CD4-positive, alpha-beta memory T cell (primary cell): Measurements from ENCODE around the gene CPLX1. TPM values are rescaled to one million over a fixed set of nuclear protein-coding genes. Genes with fewer than 3 reads are reported as not detected.
A peak's percentile ranks its signal among the peaks of the same experiment; 100 is the strongest.
"Not testable (repeated sequence)": the region's sequence is repeated elsewhere in the genome, so short reads cannot be mapped to it uniquely, and the experiment has no call there.

Experiments used
- CTCF ChIA-PET: fragments of 350-600 bp; sonication (Branson Sonifier 250); formaldehyde crosslinking; loops from one replicate; lab custom pipeline; 2021; ENCODE audit warnings: inconsistent platforms; ENCODE audit not compliant: partially characterized antibody; lab: Charles Lee
- POLR2A ChIA-PET: fragments of 350-600 bp; sonication (Branson Sonifier 250); formaldehyde crosslinking; loops from one replicate; lab custom pipeline; 2021; ENCODE audit not compliant: partially characterized antibody; lab: Charles Lee
- DNase-seq, 5 donors: peaks; one replicate each; pipeline versions ENCODE4 v3.0.0 to v3.0.0-alpha.2; 2020 to 2022; ENCODE audit warnings: mixed read lengths in 1 of 5
- H3K27ac ChIP-seq: one replicate; pipeline ENCODE4 v1.7.0; 2013; ENCODE audit warnings: low read depth, low read length
- H3K27me3 ChIP-seq: 2 replicates; pipeline ENCODE4 v1.7.0; 2013; ENCODE audit warnings: mild to moderate bottlenecking, low read length, moderate library complexity; ENCODE audit not compliant: insufficient read depth
- H3K36me3 ChIP-seq: 2 replicates; pipeline ENCODE4 v1.7.0; 2013; ENCODE audit warnings: mild to moderate bottlenecking, low read length, moderate library complexity; ENCODE audit not compliant: insufficient read depth
- H3K4me1 ChIP-seq: 2 replicates; pipeline ENCODE4 v1.7.0; 2013; ENCODE audit warnings: mild to moderate bottlenecking, low read length, moderate library complexity; ENCODE audit not compliant: insufficient read depth
- H3K4me3 ChIP-seq, 2 donors: one replicate each; pipeline ENCODE4 v1.7.0; 2013; ENCODE audit warnings: low read length in 2 of 2, mild to moderate bottlenecking in 1 of 2
- H3K9me3 ChIP-seq, 2 donors: one replicate each; pipeline ENCODE4 v1.7.0; 2013; ENCODE audit warnings: low read length in 2 of 2, control low read depth in 1 of 2; ENCODE audit not compliant: control insufficient read depth in 1 of 2
- H3K27ac Mint-ChIP-seq, 7 donors: one replicate each; pipeline ENCODE4 v1.8.0; 2020 to 2021; ENCODE audit warnings: mixed read lengths in 7 of 7, mild to moderate bottlenecking in 6 of 7, inconsistent platforms in 3 of 7, moderate library complexity in 3 of 7
- H3K27me3 Mint-ChIP-seq, 2 donors: one replicate each; pipeline ENCODE4 v1.8.0; 2020 to 2021; ENCODE audit warnings: mixed read lengths in 2 of 2
- H3K36me3 Mint-ChIP-seq, 2 donors: one replicate each; pipeline ENCODE4 v1.8.0; 2020 to 2021; ENCODE audit warnings: mixed read lengths in 2 of 2, inconsistent platforms in 1 of 2, mild to moderate bottlenecking in 1 of 2
- H3K4me1 Mint-ChIP-seq, 4 donors: one replicate each; pipeline ENCODE4 v1.8.0; 2020 to 2021; ENCODE audit warnings: mixed read lengths in 4 of 4, mild to moderate bottlenecking in 1 of 4
- H3K4me3 Mint-ChIP-seq, 8 donors: one replicate each; pipeline ENCODE4 v1.8.0; 2020 to 2021; ENCODE audit warnings: mixed read lengths in 8 of 8, mild to moderate bottlenecking in 7 of 8, moderate library complexity in 6 of 8, inconsistent platforms in 3 of 8
- H3K9me3 Mint-ChIP-seq, 8 donors: one replicate each; pipeline ENCODE4 v1.8.0; 2020 to 2021; ENCODE audit warnings: mixed read lengths in 8 of 8, mild to moderate bottlenecking in 5 of 8, inconsistent platforms in 3 of 8, moderate library complexity in 1 of 8
- intact Hi-C: fragments of 100-400 bp; cut with micrococcal nuclease; formaldehyde crosslinking; loops from one replicate; pipeline ENCODE4 v1.15.1; 2023
- polyA plus RNA-seq, 2 donors: library from polyadenylated mRNA; unstranded; fragments of 300-500 nt; fragmentation: Illumina TruSeq; gene quantifications; one replicate each; pipeline ENCODE4 v1.2.3, GENCODE V29; 2021
- total RNA-seq, 2 experiments: library from RNA; stranded (reverse); gene quantifications; one replicate each; pipeline ENCODE4 v1.2.3, GENCODE V29; 2021

Gene CPLX1
- total and polyA plus RNA-seq, 4 experiments from 2014 or later = 0.26 to 1.5 (median 0.64) TPM; not detected in 1

DNA sequence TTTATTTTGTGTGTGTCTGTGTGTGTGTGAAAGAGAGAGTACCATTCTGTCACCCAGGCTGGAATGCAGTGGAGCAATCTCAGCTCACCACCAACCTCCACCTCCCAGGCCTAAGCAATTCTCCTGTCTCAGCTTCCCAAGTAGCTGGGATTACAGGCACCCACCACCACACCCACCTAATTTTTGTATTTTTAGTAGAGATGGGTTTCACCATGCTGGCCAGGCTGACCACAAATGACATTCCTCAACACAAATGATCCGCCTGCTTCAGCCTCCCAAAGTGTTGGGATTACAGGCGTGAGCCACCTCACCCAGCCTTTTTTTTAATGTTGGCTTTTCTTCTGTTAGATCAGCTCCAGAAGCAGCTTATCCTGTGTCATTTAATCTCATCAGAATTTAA, 50.4 kb downstream of the CPLX1 start:
- H3K27ac ChIP-seq, DNase-seq, H3K9me3 Mint-ChIP-seq, H3K9me3 ChIP-seq, intact Hi-C loops, H3K27me3 ChIP-seq, H3K4me3 ChIP-seq, H3K27me3 Mint-ChIP-seq: not testable (repeated sequence)
- ChIA-PET CTCF (interaction anchor here (1.0 to 1.4 kb wide), 2 partner anchors 9 to 33 kb away, joined by 3 read pairs; no protein-coding TSS in a partner anchor), POLR2A (interaction anchor here (1.1 to 1.2 kb wide), 2 partner anchors 11 to 12 kb away, joined by 3 to 4 read pairs; no protein-coding TSS in a partner anchor)
- Mint-ChIP-seq H3K27ac (peak overlapping the region in 4 of 7 donors; percentile 62 to 85 (median 69)), H3K4me1 (peaks cover 34 to 84% (median 59%) of the 10 kb centered on the region in 4 donors), H3K4me3 (peak overlapping the region in 3 of 8 donors; percentile 42 to 57 (median 48)), H3K36me3 (peaks cover 44 to 54% of the 10 kb centered on the region in 2 donors)
- Histone ChIP-seq H3K4me1 (peaks cover 68% of the 10 kb centered on the region), H3K36me3 (peaks cover 12% of the 10 kb centered on the region)

DNA sequence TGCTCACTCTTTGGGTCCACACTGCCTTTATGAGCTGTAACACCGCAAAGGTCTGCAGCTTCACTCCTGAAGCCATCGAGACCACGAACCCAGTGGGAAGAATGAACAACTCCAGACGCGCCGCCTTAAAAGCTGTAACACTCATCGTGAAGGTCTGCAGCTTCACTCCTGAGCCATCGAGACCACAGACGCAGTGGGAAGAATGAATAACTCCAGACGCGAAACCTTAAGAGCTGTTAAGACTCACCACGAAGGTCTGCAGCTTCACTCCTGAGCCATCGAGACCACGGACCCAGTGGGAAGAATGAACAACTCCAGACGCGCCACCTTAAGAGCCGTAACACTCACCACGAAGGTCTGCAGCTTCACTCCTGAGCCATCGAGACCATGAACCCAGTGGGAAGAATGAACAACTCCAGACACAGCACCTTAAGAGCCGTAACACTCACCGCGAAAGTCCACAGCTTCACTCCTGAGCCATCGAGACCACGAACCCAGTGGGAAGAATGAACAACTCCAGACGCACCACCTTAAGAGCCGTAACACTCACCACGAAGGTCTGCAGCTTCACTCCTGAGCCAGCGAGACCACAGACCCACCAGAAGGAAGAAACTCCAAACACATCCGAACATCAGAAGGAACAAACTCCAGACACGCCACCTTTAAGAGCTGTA, 51.4 kb downstream of the CPLX1 start:
- H3K9me3 Mint-ChIP-seq, H3K4me3 ChIP-seq, H3K9me3 ChIP-seq, DNase-seq, H3K27me3 Mint-ChIP-seq, H3K27me3 ChIP-seq, intact Hi-C loops, H3K27ac ChIP-seq: not testable (repeated sequence)
- CTCF ChIA-PET = interaction anchor here (1.0 to 1.4 kb wide), 2 partner anchors 10 to 32 kb away, joined by 3 read pairs; no protein-coding TSS in a partner anchor
- Histone ChIP-seq H3K36me3 (peaks cover 15% of the 10 kb centered on the region), H3K4me1 (peaks cover 59% of the 10 kb centered on the region)
- Mint-ChIP-seq H3K4me1 (peaks cover 36 to 84% (median 60%) of the 10 kb centered on the region in 4 donors), H3K4me3 (peak overlapping the region; percentile 41 to 79 (median 62)), H3K36me3 (peaks cover 47 to 55% of the 10 kb centered on the region in 2 donors), H3K27ac (peak overlapping the region; percentile 33 to 85 (median 77))
- POLR2A ChIA-PET = interaction anchor here (1.1 kb wide), 1 partner anchor 11 kb away, joined by 4 read pairs; no protein-coding TSS in a partner anchor

DNA sequence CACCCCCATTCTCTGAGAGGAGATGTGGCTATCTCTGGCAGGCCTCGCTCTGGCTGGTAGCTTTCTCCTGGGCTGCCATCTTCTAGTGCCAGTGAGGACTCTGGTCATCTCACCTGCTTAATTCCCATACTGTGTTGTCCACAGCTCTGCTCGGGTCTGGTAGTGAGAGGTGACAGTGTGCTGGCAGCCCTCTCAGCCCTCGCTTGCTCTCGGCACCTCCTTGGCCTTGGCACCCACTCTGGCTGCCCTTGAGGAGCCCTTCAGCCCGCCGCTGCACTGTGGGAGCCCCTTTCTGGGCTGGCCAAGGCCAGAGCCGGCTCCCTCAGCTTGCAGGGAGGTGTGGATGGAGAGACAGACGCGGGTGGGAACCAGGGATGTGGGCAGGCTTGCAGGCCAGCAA, 52.7 kb downstream of the CPLX1 start:
- Mint-ChIP-seq H3K27ac (peak overlapping the region in 1 of 7 donors; percentile 19), H3K4me3 (no peak overlapping the region), H3K9me3 (peaks cover 0 to 2% (median 0%) of the 10 kb centered on the region in 8 donors), H3K4me1 (peaks cover 34 to 76% (median 55%) of the 10 kb centered on the region in 4 donors), H3K27me3 (no peaks in the 10 kb centered on the region), H3K36me3 (peaks cover 49 to 56% of the 10 kb centered on the region in 2 donors)
- no peak overlapping the region for H3K27ac ChIP-seq
- H3K4me1 ChIP-seq = peaks cover 46% of the 10 kb centered on the region
- peaks cover 12% of the 10 kb centered on the region for H3K36me3 ChIP-seq
- intact Hi-C loops = no loop called here
- no peaks in the 10 kb centered on the region for H3K27me3 ChIP-seq
- H3K4me3 ChIP-seq = no peak overlapping the region
- H3K9me3 ChIP-seq = no peaks in the 10 kb centered on the region
- no peak for DNase-seq
- POLR2A ChIA-PET = interaction anchor here (0.8 kb wide), 1 partner anchor 9 kb away, joined by 3 read pairs; no protein-coding TSS in a partner anchor
- CTCF ChIA-PET = interaction anchor here (0.5 kb wide), 1 partner anchor 578 kb away, joined by 3 read pairs; no protein-coding TSS in a partner anchor

DNA sequence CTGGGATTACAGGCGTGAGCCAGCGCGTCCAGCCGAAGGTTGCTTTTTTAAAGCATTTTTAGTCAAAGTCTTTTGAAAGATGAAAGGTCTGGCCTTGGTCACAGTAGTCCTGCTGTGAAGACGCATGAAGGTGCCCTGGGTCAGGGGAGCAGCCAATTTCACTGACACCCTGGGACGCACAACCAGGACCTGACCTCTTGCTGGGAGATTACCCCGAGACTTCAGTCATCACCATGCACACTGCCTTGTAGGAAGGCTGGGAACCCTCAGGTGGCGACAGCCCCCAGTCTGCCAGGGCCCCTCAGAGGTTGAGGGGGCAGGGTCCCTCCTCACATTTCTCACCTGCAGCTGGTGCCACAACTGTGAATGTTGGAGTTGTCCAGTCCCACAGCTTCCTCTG, 53.2 kb downstream of the CPLX1 start:
- Histone ChIP-seq H3K27ac (no peak overlapping the region), H3K27me3 (no peaks in the 10 kb centered on the region), H3K36me3 (peaks cover 12% of the 10 kb centered on the region), H3K4me3 (no peak overlapping the region), H3K4me1 (peaks cover 41% of the 10 kb centered on the region), H3K9me3 (no peaks in the 10 kb centered on the region)
- peaks cover 30 to 72% (median 51%) of the 10 kb centered on the region in 4 donors for H3K4me1 Mint-ChIP-seq
- CTCF ChIA-PET = interaction anchor here (0.5 kb wide), 1 partner anchor 578 kb away, joined by 3 read pairs; no protein-coding TSS in a partner anchor
- H3K36me3 Mint-ChIP-seq = peaks cover 45 to 53% of the 10 kb centered on the region in 2 donors
- H3K27ac Mint-ChIP-seq = peak overlapping the region in 2 of 7 donors; percentile 19 to 48
- POLR2A ChIA-PET = interaction anchor here (0.8 kb wide), 1 partner anchor 9 kb away, joined by 3 read pairs; no protein-coding TSS in a partner anchor
- no peaks in the 10 kb centered on the region for H3K27me3 Mint-ChIP-seq
- intact Hi-C loops = no loop called here
- peaks cover 0 to 2% (median 0%) of the 10 kb centered on the region in 8 donors for H3K9me3 Mint-ChIP-seq
- no peak for DNase-seq
- H3K4me3 Mint-ChIP-seq = no peak overlapping the region

DNA sequence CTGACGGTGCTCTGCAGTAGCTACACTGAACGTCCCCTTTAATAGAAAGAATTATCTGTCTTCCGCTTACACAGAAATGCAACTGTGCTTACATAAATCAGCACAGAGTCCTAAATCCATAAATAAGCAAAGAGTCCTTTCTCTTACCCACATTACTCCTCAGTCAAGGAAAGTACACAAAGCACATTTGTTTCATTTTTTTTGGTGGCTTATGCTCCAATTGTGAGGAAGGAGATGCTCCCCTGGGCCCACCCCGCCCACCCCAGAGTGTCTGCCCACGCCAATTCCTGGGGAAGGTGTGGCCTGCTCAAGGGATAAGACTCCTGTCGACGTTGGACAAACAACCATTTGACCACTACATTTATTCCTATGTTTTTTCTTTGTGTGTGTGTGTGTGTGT, 53.8 kb downstream of the CPLX1 start:
- peaks cover 19% of the 10 kb centered on the region for H3K36me3 ChIP-seq
- H3K9me3 ChIP-seq = no peaks in the 10 kb centered on the region
- no peaks in the 10 kb centered on the region for H3K27me3 ChIP-seq
- peaks cover 37% of the 10 kb centered on the region for H3K4me1 ChIP-seq
- H3K27ac Mint-ChIP-seq = peak overlapping the region in 3 of 7 donors; percentile 17 to 70 (median 31)
- peaks cover 47 to 54% of the 10 kb centered on the region in 2 donors for H3K36me3 Mint-ChIP-seq
- H3K4me3 Mint-ChIP-seq = no peak overlapping the region
- intact Hi-C loops = no loop called here
- peaks cover 0 to 2% (median 0%) of the 10 kb centered on the region in 8 donors for H3K9me3 Mint-ChIP-seq
- ChIA-PET POLR2A (interaction anchor here (0.9 kb wide), 1 partner anchor 9 kb away, joined by 5 read pairs; no protein-coding TSS in a partner anchor), CTCF (no interaction called here)
- no peaks in the 10 kb centered on the region for H3K27me3 Mint-ChIP-seq
- no peak overlapping the region for H3K27ac ChIP-seq
- DNase-seq = no peak
- H3K4me3 ChIP-seq = no peak overlapping the region
- peaks cover 27 to 65% (median 50%) of the 10 kb centered on the region in 4 donors for H3K4me1 Mint-ChIP-seq

DNA sequence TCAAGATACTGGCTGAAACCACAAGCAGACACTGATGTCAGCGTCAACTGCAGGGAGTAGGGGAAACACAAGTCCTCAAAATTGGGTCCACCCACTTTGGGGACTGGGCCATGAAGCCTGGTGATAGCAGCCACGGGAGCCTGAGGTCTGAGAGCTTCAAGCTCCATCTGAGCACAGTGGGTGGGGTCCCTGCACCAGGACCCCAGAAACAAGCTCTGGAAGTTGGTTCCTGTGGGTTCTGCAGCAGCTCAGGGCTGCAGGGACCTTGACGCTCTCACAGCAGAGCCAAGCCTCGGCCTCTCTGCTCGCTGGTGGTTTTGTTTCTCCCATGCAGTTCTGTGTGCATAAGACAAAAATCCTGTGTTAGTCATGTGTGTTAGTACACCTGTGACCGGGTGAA, 54.5 kb downstream of the CPLX1 start:
- ChIA-PET POLR2A (interaction anchor here (0.9 kb wide), 1 partner anchor 10 kb away, joined by 5 read pairs; no protein-coding TSS in a partner anchor), CTCF (interaction anchor here (0.6 kb wide), 1 partner anchor 158 kb away, joined by 3 read pairs; no protein-coding TSS in a partner anchor)
- Histone ChIP-seq H3K4me1 (peaks cover 31% of the 10 kb centered on the region), H3K27me3 (no peaks in the 10 kb centered on the region), H3K9me3 (no peaks in the 10 kb centered on the region), H3K27ac (no peak overlapping the region), H3K4me3 (no peak overlapping the region), H3K36me3 (peaks cover 19% of the 10 kb centered on the region)
- no peak for DNase-seq
- H3K27me3 Mint-ChIP-seq = no peaks in the 10 kb centered on the region
- H3K27ac Mint-ChIP-seq = peak overlapping the region in 3 of 7 donors; percentile 17 to 70 (median 47)
- intact Hi-C loops = no loop called here
- peaks cover 24 to 59% (median 44%) of the 10 kb centered on the region in 4 donors for H3K4me1 Mint-ChIP-seq
- H3K4me3 Mint-ChIP-seq = no peak overlapping the region
- peaks cover 0 to 5% (median 0%) of the 10 kb centered on the region in 8 donors for H3K9me3 Mint-ChIP-seq
- peaks cover 41 to 55% of the 10 kb centered on the region in 2 donors for H3K36me3 Mint-ChIP-seq

DNA sequence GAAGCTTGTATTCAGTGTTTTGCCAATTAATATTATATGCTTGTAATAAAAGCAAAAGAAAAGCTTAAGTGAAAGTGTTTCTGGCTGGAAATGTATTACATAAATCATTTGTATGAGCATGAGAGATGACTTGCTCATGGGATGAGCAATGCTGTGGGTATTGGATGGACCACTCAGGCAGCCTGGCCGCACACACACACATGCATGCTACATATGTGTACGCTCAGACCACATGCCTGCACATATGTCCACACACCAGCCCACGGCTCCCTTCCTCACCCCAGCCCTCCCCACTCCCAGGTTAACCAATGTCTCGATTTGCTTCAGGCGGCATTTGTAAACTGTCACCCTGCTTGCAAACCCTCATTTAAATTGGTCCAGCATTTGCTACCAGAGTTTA, 55.9 kb downstream of the CPLX1 start:
- H3K27ac Mint-ChIP-seq = no peak overlapping the region
- peaks cover 45 to 52% of the 10 kb centered on the region in 2 donors for H3K36me3 Mint-ChIP-seq
- H3K27me3 ChIP-seq = no peaks in the 10 kb centered on the region
- H3K9me3 Mint-ChIP-seq = peaks cover 0 to 5% (median 0%) of the 10 kb centered on the region in 8 donors
- H3K27ac ChIP-seq = no peak overlapping the region
- no peaks in the 10 kb centered on the region for H3K27me3 Mint-ChIP-seq
- POLR2A ChIA-PET = no interaction called here
- H3K4me1 Mint-ChIP-seq = peaks cover 18 to 52% (median 34%) of the 10 kb centered on the region in 4 donors
- no peak overlapping the region for H3K4me3 ChIP-seq
- peaks cover 19% of the 10 kb centered on the region for H3K36me3 ChIP-seq
- no peak for DNase-seq
- no peak overlapping the region for H3K4me3 Mint-ChIP-seq
- H3K9me3 ChIP-seq = no peaks in the 10 kb centered on the region
- H3K4me1 ChIP-seq = peaks cover 17% of the 10 kb centered on the region
- CTCF ChIA-PET = interaction anchor here (1.3 kb wide), 1 partner anchor 27 kb away, joined by 3 read pairs; no protein-coding TSS in a partner anchor
- intact Hi-C loops = no loop called here
